BLaER1 treated with 17β-estradiol and CSF1 and Interleukin-3, amounts not matched to agents 10 nM and 100 nM (cell line): ENCODE results near the gene GPR157.

Experiments used
- H3K27ac ChIP-seq, 11 experiments: shearing (Covaris generic); formaldehyde crosslinking; 2 replicates each; pipeline ENCODE4 v1.8.1; 2022
- H3K27me3 ChIP-seq, 11 experiments: shearing (Covaris generic); formaldehyde crosslinking; 2 replicates each; pipeline ENCODE4 v1.8.1; 2022
- H3K36me3 ChIP-seq, 11 experiments: shearing (Covaris generic); formaldehyde crosslinking; 2 replicates each; pipeline ENCODE4 v1.8.1; 2022
- H3K4me1 ChIP-seq, 10 experiments: shearing (Covaris generic); formaldehyde crosslinking; 2 replicates each; pipeline ENCODE4 v1.8.1; 2022
- H3K4me2 ChIP-seq, 11 experiments: shearing (Covaris generic); formaldehyde crosslinking; 2 replicates each; pipeline ENCODE4 v1.8.1; 2022
- H3K4me3 ChIP-seq, 10 experiments: shearing (Covaris generic); formaldehyde crosslinking; 2 replicates each; pipeline ENCODE4 v1.8.1; 2022
- H3K9ac ChIP-seq, 11 experiments: shearing (Covaris generic); formaldehyde crosslinking; 2 replicates each; pipeline ENCODE4 v1.8.1; 2022
- H3K9me3 ChIP-seq, 11 experiments: shearing (Covaris generic); formaldehyde crosslinking; replicated peaks in 1 of 11; 2 replicates each; pipeline ENCODE4 v1.8.1; 2022
- H4K20me1 ChIP-seq, 11 experiments: shearing (Covaris generic); formaldehyde crosslinking; 2 replicates each; pipeline ENCODE4 v1.8.1; 2022
- Cebpa-rat ChIP-seq, 11 experiments: shearing (Covaris generic); IDR thresholded peaks; 2 replicates each; pipeline ENCODE4 v1.8.1; 2022

GPR157 gene

DNA sequence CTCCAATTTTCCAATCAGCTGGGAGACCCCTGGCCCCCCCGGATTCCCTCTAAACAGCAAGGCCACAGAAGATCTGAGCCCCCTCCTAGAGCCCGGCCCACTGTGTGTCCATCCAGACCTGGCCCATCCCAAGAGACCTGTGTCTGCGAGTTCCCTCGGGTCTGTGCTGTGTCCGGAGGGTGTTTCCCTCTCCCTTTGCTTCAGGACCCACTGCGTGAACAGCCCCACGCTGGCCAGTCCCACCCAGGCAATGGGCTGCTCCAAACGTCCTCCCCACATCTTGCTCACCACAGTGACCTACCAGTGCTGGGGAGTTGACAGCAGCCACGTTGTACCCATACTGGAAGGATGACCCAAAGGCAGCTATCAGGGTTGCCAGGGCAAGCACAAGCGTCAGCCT is 71.1 kb downstream of the GPR157 start:
- Histone ChIP-seq H3K4me2 (no peak overlapping the region), H3K9ac (no peak overlapping the region), H3K4me3 (no peak overlapping the region), H3K36me3 (peaks cover 0 to 83% (median 50%) of the 10 kb centered on the region in 11 experiments; a peak in 19 of 22 replicates), H4K20me1 (peaks cover 0 to 79% (median 14%) of the 10 kb centered on the region in 11 experiments; a peak in 12 of 22 replicates), H3K27ac (peak overlapping the region in 3 of 11 experiments; percentile 4 to 40 (median 23); a peak in 2 of 22 replicates), H3K4me1 (peaks cover 20 to 38% (median 25%) of the 10 kb centered on the region in 10 experiments), H3K9me3 (no peaks in the 10 kb centered on the region), H3K27me3 (no peaks in the 10 kb centered on the region)
- TF ChIP-seq Cebpa-rat (IDR thresholded peaks at IDR 0.05), result no peak

DNA sequence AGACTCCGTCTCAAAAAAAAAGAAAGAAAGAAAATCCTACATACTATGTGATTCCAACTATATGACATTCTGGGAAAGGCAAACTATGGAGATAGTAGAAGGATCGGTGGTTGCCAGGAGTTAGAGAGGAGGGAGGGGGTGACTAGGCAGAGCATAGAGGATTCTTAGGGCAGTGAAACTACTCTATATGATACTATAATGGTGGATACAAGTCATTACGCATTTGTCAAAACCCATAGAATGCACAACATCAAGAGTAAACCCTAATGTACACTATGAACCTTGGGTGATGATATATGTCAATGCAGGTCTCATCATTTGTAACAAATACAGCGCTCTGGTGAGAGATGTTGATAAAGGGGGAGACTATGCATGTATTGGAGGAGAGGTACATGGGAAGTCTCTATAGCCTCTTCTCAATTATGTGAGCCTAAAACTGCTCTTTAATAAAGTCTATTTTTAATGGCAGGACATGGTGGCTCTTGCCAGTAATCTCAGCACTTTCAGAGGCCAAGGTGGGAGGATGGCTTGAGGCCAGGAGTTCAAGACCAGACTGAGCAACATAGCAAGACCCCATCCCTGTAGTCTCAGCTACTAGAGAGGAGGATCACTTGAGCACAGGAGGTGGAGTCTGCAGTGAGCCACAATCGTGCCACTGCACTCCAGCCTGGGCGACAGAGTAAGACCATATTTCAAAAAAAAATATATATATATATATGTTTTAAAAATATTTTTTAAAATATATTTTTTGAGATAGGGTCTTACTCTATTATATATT is 76.4 kb downstream of the GPR157 start:
- no peak overlapping the region for H3K27ac ChIP-seq
- H3K9me3 ChIP-seq, result no peaks in the 10 kb centered on the region
- peaks cover 4 to 94% (median 81%) of the 10 kb centered on the region in 11 experiments for H3K36me3 ChIP-seq
- no peaks in the 10 kb centered on the region for H3K27me3 ChIP-seq
- H3K4me1 ChIP-seq, result no peaks in the 10 kb centered on the region
- H3K9ac ChIP-seq, result no peak overlapping the region
- TF ChIP-seq Cebpa-rat (IDR thresholded peaks at IDR 0.05), result no peak
- H4K20me1 ChIP-seq, result peaks cover 0 to 50% (median 2%) of the 10 kb centered on the region in 11 experiments; a peak in 7 of 22 replicates
- no peak overlapping the region for H3K4me3 ChIP-seq
- no peak overlapping the region for H3K4me2 ChIP-seq

DNA sequence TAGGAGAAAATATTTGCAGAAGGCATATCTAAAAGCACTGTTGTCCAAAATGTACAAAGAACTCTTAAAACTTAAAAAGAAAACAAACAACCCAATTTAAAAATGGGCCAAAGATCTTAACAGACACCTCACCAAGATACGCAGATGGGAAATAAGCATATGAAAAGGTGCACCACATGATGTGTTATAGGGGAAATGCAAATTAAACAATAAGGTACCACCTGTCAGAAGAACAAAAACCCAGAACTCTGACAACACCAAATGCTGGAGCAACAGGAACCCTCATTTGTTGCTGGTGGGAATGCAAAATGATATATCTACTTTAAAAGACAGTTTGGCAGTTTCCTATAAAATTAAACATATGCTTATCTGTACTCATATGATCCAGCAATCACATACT is 77.5 kb downstream of the GPR157 start:
- Histone ChIP-seq H3K27me3 (no peaks in the 10 kb centered on the region), H3K9me3 (no peaks in the 10 kb centered on the region), H3K27ac (no peak overlapping the region), H3K4me2 (no peak overlapping the region), H3K9ac (no peak overlapping the region), H3K4me3 (no peak overlapping the region), H3K4me1 (no peaks in the 10 kb centered on the region), H3K36me3 (peaks cover 13 to 94% (median 81%) of the 10 kb centered on the region in 11 experiments), H4K20me1 (peaks cover 0 to 40% (median 0%) of the 10 kb centered on the region in 11 experiments; a peak in 4 of 22 replicates)
- TF ChIP-seq Cebpa-rat (IDR thresholded peaks at IDR 0.05), result no peak

DNA sequence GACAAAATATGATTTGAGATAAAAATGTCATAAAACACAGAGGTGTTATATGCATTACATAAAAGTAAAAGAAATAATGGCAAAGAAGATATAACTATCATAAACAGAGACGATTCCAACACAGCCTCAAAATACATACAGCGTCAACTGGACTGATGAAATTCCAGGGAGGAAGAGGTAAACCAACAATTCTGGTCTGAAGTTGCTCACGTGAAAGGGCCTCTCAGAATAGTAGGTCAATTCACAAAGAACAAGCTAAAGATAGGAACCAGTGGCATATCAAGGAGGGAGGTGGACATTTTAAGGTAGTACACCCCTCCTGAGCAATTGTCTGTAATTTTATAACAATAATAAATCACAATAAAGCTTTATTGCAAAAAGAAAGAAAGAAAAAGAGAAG is 78.1 kb downstream of the GPR157 start:
- no peak overlapping the region for H3K4me3 ChIP-seq
- H3K4me1 ChIP-seq, result no peaks in the 10 kb centered on the region
- H3K9me3 ChIP-seq, result no peaks in the 10 kb centered on the region
- H3K9ac ChIP-seq, result no peak overlapping the region
- no peak overlapping the region for H3K27ac ChIP-seq
- H3K27me3 ChIP-seq, result no peaks in the 10 kb centered on the region
- TF ChIP-seq Cebpa-rat (IDR thresholded peaks at IDR 0.05), result no peak
- H4K20me1 ChIP-seq, result peaks cover 0 to 36% (median 0%) of the 10 kb centered on the region in 11 experiments; a peak in 5 of 22 replicates
- peaks cover 18 to 94% (median 81%) of the 10 kb centered on the region in 11 experiments for H3K36me3 ChIP-seq
- H3K4me2 ChIP-seq, result no peak overlapping the region
